Testis (tissue), 2 donors: ENCODE data around the gene STIM1.

Source experiments
- POLR2A ChIP-seq: fragments of 450-650 bp; IDR thresholded peaks from one replicate; pipeline ENCODE4 v1.6.1; 2017; ENCODE audit warnings: antibody characterized with exemption, mild to moderate bottlenecking, moderate library complexity
- TF ChIP-seq, protein P1 (sequence below), 3 experiments: fragments of 450-650 bp in 2 of 3; fragments of 200-600 bp in 1 of 3; sonication (generic) in 1 of 3; IDR thresholded peaks; one replicate each; pipeline ENCODE4 v1.5.1; 2016 to 2019; ENCODE audit warnings: antibody characterized with exemption in 3 of 3, mild to moderate bottlenecking in 2 of 3, moderate library complexity in 1 of 3

DNA sequence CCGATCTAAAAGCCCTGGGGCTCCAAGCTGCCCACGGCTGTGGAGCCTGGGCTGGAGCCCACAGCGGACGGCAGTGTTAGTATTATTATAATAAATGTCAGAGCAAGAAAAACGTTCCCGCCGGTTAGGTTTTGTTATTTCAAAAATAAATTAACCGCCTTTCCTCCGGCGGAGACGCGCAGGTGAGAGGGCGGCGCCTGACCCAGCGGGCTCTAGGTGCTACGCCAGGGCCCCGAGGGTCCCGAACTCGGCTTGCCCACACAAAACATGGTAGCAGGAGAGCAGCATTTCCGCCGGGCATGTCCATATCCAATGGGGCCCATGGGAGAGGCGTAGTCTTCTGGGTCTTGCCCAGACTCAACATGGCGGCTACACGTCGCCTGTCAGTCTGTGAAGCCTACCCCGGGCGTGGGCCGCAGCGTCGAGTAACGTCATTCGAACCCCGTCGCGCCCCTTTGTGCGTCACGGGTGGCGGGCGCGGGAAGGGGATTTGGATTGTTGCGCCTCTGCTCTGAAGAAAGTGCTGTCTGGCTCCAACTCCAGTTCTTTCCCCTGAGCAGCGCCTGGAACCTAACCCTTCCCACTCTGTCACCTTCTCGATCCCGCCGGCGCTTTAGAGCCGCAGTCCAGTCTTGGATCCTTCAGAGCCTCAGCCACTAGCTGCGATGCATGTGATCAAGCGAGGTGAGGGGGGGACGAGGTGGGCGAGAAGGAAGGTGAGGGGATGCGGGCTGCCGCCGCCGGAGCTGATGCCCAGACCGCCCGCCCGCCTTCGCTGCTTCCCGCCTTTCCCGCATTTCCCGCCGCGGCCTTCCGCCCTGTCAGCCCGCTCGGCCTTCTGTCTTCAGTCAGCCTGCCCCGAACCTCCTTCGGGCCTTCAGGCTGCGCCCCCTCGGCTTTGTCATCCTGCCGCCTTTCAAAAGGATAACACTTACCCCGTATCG, 239.2 kb downstream of the STIM1 start, which contains the start of gene RRM1:
- no peak for TF ChIP-seq POLR2A
- TF ChIP-seq, protein P1, sequence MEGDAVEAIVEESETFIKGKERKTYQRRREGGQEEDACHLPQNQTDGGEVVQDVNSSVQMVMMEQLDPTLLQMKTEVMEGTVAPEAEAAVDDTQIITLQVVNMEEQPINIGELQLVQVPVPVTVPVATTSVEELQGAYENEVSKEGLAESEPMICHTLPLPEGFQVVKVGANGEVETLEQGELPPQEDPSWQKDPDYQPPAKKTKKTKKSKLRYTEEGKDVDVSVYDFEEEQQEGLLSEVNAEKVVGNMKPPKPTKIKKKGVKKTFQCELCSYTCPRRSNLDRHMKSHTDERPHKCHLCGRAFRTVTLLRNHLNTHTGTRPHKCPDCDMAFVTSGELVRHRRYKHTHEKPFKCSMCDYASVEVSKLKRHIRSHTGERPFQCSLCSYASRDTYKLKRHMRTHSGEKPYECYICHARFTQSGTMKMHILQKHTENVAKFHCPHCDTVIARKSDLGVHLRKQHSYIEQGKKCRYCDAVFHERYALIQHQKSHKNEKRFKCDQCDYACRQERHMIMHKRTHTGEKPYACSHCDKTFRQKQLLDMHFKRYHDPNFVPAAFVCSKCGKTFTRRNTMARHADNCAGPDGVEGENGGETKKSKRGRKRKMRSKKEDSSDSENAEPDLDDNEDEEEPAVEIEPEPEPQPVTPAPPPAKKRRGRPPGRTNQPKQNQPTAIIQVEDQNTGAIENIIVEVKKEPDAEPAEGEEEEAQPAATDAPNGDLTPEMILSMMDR (IDR thresholded peaks at IDR 0.05), result no peak
